Left lung (tissue), 10 donors: ENCODE results near the gene SDK1. TPM values are rescaled to one million over a fixed set of nuclear protein-coding genes. Genes with fewer than 3 reads are reported as not detected.
A peak's percentile ranks its signal among the peaks of the same experiment; 100 is the strongest.

Source experiments
- ATAC-seq: fragments of 200-7000 bp; cut with Tn5 transposase; one replicate; pipeline ENCODE4 v1.9.1; 2020; ENCODE audit warnings: moderate library complexity
- DNase-seq, 4 donors: peaks; one replicate each; pipeline ENCODE4 v3.0.0-alpha.2; 2013 to 2020
- H3K27ac ChIP-seq, 2 donors: fragments of 200-600 bp; sonication (generic) in 1 of 2; one replicate each; pipeline versions ENCODE4 v1.5.0 to v1.8.0; 2020 to 2021
- H3K27me3 ChIP-seq, 2 donors: fragments of 200-600 bp; sonication (generic) in 1 of 2; one replicate each; pipeline versions ENCODE4 v1.5.0 to v1.8.0; 2020 to 2021
- H3K36me3 ChIP-seq, 2 donors: fragments of 200-600 bp; sonication (generic) in 1 of 2; one replicate each; pipeline versions ENCODE4 v1.5.0 to v1.8.0; 2020 to 2021
- H3K4me1 ChIP-seq, 2 donors: fragments of 200-600 bp; one replicate each; pipeline ENCODE4 v1.8.0; 2021
- H3K4me3 ChIP-seq, 2 donors: fragments of 200-600 bp; sonication (generic) in 1 of 2; one replicate each; pipeline versions ENCODE4 v1.5.0 to v1.8.0; 2020 to 2021; ENCODE audit warnings: mild to moderate bottlenecking in 1 of 2
- H3K9me3 ChIP-seq, 2 donors: fragments of 200-600 bp; sonication (generic) in 1 of 2; one replicate each; pipeline versions ENCODE4 v1.5.0 to v1.8.0; 2020 to 2021
- intact Hi-C, 2 donors: fragments of 100-400 bp; cut with DNase I; formaldehyde crosslinking; loops; one replicate each; pipeline versions ENCODE4 v1.11.2 to v1.14.2; 2022
- polyA plus RNA-seq, 6 donors: library from polyadenylated mRNA; unstranded; fragments of 120-200 nt; gene quantifications; one replicate each; pipeline ENCODE4 v1.2.1, GENCODE V29; 2013; ENCODE audit not compliant: insufficient read length in 6 of 6
- total RNA-seq, 2 donors: library from RNA; stranded (reverse); fragmentation: NEBNext Ultra II Directional; extraction: Animal tissue kit (Norgen Biotek cat#: 25700); gene quantifications; one replicate each; pipeline ENCODE4 v1.2.1, GENCODE V29; 2021
- TF ChIP-seq, protein P1 (sequence below), 2 donors: fragments of 200-600 bp; sonication (generic) in 1 of 2; IDR thresholded peaks; one replicate each; pipeline versions ENCODE4 v1.5.0 to v1.8.0; 2021; ENCODE audit warnings: antibody characterized with exemption in 2 of 2
- donor health status: DM: no; HTN: yes; CAD: no.
- donor health status: DM: no; HTN: no; CAD: no.

Gene SDK1
- total and polyA plus RNA-seq, 8 donors: 5.5 to 17.6 (median 13.0) TPM

DNA sequence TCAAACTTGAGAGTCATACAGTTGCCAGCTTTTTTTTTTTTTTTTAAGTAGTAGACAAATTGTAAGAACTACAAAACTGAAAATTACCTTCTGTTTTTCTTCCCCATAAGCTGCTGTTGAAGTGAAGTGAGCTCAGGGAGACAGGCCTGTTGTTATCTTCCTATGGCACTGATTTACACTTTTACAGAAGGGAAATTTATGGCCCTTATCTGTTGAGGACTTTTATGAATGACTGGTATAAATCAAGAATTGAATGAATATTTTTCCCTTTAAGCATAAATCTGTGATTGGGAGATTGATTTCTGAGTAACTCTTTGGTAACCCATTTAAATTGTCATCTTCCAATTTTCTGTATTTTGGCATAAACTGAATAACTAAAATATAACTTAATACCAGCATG lies 124.0 kb downstream of the SDK1 start:
- Histone ChIP-seq H3K4me1 (no peaks in the 10 kb centered on the region), H3K4me3 (no peak overlapping the region), H3K36me3 (no peaks in the 10 kb centered on the region), H3K27me3 (no peaks in the 10 kb centered on the region), H3K27ac (no peak overlapping the region), H3K9me3 (peaks cover 0 to 6% of the 10 kb centered on the region in 2 donors)
- no peak for ATAC-seq
- intact Hi-C loops: no loop called here
- TF ChIP-seq, protein P1, sequence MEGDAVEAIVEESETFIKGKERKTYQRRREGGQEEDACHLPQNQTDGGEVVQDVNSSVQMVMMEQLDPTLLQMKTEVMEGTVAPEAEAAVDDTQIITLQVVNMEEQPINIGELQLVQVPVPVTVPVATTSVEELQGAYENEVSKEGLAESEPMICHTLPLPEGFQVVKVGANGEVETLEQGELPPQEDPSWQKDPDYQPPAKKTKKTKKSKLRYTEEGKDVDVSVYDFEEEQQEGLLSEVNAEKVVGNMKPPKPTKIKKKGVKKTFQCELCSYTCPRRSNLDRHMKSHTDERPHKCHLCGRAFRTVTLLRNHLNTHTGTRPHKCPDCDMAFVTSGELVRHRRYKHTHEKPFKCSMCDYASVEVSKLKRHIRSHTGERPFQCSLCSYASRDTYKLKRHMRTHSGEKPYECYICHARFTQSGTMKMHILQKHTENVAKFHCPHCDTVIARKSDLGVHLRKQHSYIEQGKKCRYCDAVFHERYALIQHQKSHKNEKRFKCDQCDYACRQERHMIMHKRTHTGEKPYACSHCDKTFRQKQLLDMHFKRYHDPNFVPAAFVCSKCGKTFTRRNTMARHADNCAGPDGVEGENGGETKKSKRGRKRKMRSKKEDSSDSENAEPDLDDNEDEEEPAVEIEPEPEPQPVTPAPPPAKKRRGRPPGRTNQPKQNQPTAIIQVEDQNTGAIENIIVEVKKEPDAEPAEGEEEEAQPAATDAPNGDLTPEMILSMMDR (IDR thresholded peaks at IDR 0.05): no peak
- no peak for DNase-seq

DNA sequence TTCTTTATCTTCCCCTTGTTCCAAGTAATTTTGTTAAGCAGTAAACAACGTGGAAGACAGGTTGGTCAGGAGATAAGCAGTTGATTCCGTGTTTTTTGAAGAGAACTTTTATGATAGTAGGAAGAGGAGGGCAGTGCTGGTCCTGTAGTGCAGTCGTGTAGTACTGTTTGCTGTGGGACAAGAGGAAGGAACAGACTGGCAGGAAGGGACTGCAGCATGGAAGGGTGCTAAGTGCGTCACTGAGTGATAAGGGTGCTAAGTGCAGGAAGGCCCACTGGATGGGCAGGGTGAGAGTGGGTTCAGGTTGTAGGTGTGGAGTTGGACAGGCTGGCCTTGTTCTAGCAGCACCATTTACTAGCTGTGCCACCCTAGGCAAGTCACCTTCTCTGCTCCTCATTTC lies 125.0 kb downstream of the SDK1 start:
- Histone ChIP-seq H3K27me3 (no peaks in the 10 kb centered on the region), H3K36me3 (no peaks in the 10 kb centered on the region), H3K4me1 (no peaks in the 10 kb centered on the region), H3K9me3 (peaks cover 0 to 6% of the 10 kb centered on the region in 2 donors), H3K4me3 (no peak overlapping the region), H3K27ac (no peak overlapping the region)
- ATAC-seq (no peak), DNase-seq (no peak)
- intact Hi-C loops: no loop called here
- TF ChIP-seq, protein P1 (IDR thresholded peaks at IDR 0.05): no peak

DNA sequence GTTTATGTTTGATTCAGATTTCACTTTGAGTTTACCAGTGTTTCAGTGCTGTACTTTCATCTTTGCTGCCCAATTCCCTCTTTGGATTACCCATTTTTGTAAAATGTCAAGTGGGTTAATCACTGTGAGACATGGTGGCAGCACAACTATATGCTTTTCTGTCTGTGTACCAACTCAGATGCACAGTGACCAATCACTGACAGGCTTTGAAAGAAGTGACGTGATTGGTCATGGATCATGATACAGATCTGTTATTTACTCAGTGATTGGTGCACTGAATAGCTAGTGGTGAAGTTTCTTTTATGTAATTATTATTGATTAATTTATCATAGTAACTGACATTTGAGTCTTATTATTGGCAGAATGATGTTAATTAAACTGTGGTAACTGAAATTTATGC lies 126.9 kb downstream of the SDK1 start:
- Histone ChIP-seq H3K4me1 (no peaks in the 10 kb centered on the region), H3K36me3 (no peaks in the 10 kb centered on the region), H3K4me3 (no peak overlapping the region), H3K27me3 (no peaks in the 10 kb centered on the region), H3K9me3 (no peaks in the 10 kb centered on the region), H3K27ac (no peak overlapping the region)
- ATAC-seq (no peak), DNase-seq (no peak)
- intact Hi-C loops: no loop called here
- TF ChIP-seq, protein P1 (IDR thresholded peaks at IDR 0.05): no peak

DNA sequence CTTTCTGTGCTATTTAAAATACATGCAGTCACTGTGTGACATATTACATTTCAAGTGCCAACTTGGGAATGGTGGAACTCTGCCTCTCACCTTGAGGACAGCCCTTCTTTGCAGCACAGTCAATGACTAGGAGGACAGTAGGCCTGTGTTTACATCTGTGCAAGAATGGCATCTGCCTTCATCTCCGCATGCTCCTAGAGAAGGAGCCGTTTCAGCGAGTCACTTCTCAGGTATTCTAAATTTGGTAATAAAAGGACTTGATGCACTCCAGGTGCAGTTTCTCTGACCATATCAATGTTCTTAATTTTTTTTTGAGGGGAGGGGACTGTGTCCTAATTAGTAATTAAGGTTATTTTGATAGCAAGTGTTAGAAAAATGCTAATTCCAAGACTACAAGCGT lies 128.9 kb downstream of the SDK1 start:
- intact Hi-C loops: no loop called here
- no peaks in the 10 kb centered on the region for H3K27me3 ChIP-seq
- no peaks in the 10 kb centered on the region for H3K36me3 ChIP-seq
- TF ChIP-seq, protein P1 (IDR thresholded peaks at IDR 0.05): no peak
- ATAC-seq: no peak
- H3K4me1 ChIP-seq: no peaks in the 10 kb centered on the region
- H3K9me3 ChIP-seq: no peaks in the 10 kb centered on the region
- H3K27ac ChIP-seq: no peak overlapping the region
- no peak for DNase-seq
- H3K4me3 ChIP-seq: no peak overlapping the region

- H3K9me3 ChIP-seq: no peaks in the 10 kb centered on the region
- TF ChIP-seq, protein P1 (IDR thresholded peaks at IDR 0.05): no peak
- peak in 1 of 4 donors; percentile 61 for DNase-seq
- H3K36me3 ChIP-seq: no peaks in the 10 kb centered on the region
- no peak overlapping the region for H3K27ac ChIP-seq
- intact Hi-C loops: no loop called here
- no peaks in the 10 kb centered on the region for H3K27me3 ChIP-seq
- ATAC-seq: no peak
- H3K4me1 ChIP-seq: no peaks in the 10 kb centered on the region
- H3K4me3 ChIP-seq: no peak overlapping the region
These were observed 129.5 kb downstream of the SDK1 start for GRCh38 chr7:3430588-3430987.
